BLaER1 treated with 17β-estradiol and CSF1 and Interleukin-3, amounts not matched to agents 10 nM and 100 nM (cell line): ENCODE results near the gene PIR.

Source experiments
- H3K27ac ChIP-seq, 11 experiments: shearing (Covaris generic); formaldehyde crosslinking; 2 replicates each; pipeline ENCODE4 v1.8.1; 2022
- H3K27me3 ChIP-seq, 11 experiments: shearing (Covaris generic); formaldehyde crosslinking; 2 replicates each; pipeline ENCODE4 v1.8.1; 2022
- H3K36me3 ChIP-seq, 11 experiments: shearing (Covaris generic); formaldehyde crosslinking; 2 replicates each; pipeline ENCODE4 v1.8.1; 2022
- H3K4me1 ChIP-seq, 10 experiments: shearing (Covaris generic); formaldehyde crosslinking; 2 replicates each; pipeline ENCODE4 v1.8.1; 2022
- H3K4me2 ChIP-seq, 11 experiments: shearing (Covaris generic); formaldehyde crosslinking; 2 replicates each; pipeline ENCODE4 v1.8.1; 2022
- H3K4me3 ChIP-seq, 10 experiments: shearing (Covaris generic); formaldehyde crosslinking; 2 replicates each; pipeline ENCODE4 v1.8.1; 2022
- H3K9ac ChIP-seq, 11 experiments: shearing (Covaris generic); formaldehyde crosslinking; 2 replicates each; pipeline ENCODE4 v1.8.1; 2022
- H3K9me3 ChIP-seq, 11 experiments: shearing (Covaris generic); formaldehyde crosslinking; replicated peaks in 1 of 11; 2 replicates each; pipeline ENCODE4 v1.8.1; 2022
- H4K20me1 ChIP-seq, 11 experiments: shearing (Covaris generic); formaldehyde crosslinking; 2 replicates each; pipeline ENCODE4 v1.8.1; 2022
- Cebpa-rat ChIP-seq, 11 experiments: shearing (Covaris generic); IDR thresholded peaks; 2 replicates each; pipeline ENCODE4 v1.8.1; 2022

The PIR gene

DNA sequence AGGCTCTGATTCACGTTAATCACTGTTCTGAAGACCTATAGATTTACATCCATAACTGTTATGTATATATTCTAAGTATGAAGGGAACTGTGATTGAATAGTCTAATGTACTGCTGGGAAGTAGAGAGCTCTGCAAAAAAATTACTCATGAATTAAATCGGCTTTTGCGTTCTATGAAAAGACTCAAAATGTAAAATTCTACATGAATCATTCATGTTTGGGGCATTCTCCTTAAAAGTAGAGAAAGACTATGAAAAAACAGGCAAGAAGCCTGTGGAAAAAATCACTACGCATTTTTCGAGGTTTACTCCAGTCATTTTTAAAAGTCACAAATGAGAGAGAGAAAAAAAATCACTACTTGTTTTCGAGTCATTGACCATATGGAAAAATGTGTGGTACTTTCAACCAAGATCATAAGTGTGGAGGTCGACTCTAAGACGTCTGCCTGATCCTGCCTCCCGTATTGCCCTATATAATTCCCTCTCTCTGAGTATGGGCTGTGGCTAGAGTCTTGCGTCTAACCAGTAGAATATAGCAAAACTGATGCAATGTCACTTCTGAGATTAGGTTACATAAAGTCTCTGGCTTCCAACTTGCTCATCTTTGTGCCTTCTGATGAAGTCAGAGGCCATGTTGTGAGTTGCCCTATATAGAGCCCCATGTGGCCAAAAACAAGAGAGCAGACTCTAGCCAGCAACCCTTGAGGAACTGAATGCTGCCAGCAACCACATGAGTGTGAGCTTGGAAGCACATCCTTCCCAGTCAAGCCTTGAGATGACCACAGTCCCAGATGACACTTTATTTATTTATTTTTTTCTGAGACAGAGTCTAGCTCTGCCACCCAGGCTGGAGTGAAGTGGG is 76.8 kb downstream of the PIR start:
- Histone ChIP-seq H3K27ac (no peak overlapping the region), H3K4me1 (no peaks in the 10 kb centered on the region), H3K4me3 (no peak overlapping the region), H3K36me3 (no peaks in the 10 kb centered on the region), H3K4me2 (no peak overlapping the region), H4K20me1 (no peaks in the 10 kb centered on the region), H3K9ac (no peak overlapping the region), H3K9me3 (peaks cover 6 to 30% (median 13%) of the 10 kb centered on the region in 11 experiments; a peak in 16 of 22 replicates), H3K27me3 (peaks cover 95 to 100% (median 98%) of the 10 kb centered on the region in 11 experiments)
- no peak for TF ChIP-seq Cebpa-rat (IDR thresholded peaks at IDR 0.05)

DNA sequence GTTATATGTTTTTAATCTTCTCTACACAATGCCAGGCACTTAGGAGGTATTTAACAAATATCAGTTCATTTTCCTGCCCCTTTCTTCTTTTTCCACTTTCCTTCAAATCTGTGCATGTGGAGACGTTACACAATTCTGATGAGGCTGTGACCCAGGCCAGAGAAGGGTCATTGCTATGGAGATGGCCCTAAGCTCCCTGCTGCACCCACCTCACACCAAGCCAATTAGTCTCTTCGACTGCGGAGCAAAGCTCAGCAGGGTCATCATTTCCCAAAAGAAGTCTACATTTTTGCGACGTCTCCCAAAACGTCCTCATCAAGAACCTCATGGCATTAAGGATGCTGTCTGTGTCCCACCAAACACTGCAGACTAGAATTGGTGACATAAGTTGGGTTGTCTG is 80.0 kb downstream of the PIR start:
- Histone ChIP-seq H3K4me3 (no peak overlapping the region), H3K27ac (no peak overlapping the region), H4K20me1 (no peaks in the 10 kb centered on the region; a peak in 1 of 22 replicates), H3K36me3 (no peaks in the 10 kb centered on the region), H3K4me2 (no peak overlapping the region), H3K4me1 (no peaks in the 10 kb centered on the region), H3K9ac (no peak overlapping the region), H3K9me3 (peaks cover 6 to 19% (median 13%) of the 10 kb centered on the region in 11 experiments; a peak in 16 of 22 replicates), H3K27me3 (peaks cover 95 to 100% (median 98%) of the 10 kb centered on the region in 11 experiments)
- TF ChIP-seq Cebpa-rat (IDR thresholded peaks at IDR 0.05): no peak

DNA sequence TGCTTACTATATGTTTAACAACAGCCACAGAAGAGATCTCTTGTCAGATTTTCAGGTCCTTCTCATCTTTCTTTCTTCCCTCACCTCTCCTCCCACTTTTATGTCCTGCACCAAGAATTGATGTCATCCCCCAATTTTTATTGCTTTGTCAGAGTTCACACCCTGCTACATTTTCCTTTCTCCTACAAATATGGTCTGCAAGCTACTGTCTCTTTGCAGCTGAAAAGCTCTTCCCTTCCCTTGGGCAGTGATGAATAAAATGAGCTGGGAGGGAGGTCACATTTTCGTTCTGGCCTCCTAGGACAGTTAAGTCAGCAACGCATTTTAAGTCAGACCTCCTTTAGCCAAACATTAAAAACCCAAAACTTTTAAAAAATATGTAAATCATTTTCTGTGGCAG is 82.2 kb downstream of the PIR start:
- TF ChIP-seq Cebpa-rat (IDR thresholded peaks at IDR 0.05): no peak

DNA sequence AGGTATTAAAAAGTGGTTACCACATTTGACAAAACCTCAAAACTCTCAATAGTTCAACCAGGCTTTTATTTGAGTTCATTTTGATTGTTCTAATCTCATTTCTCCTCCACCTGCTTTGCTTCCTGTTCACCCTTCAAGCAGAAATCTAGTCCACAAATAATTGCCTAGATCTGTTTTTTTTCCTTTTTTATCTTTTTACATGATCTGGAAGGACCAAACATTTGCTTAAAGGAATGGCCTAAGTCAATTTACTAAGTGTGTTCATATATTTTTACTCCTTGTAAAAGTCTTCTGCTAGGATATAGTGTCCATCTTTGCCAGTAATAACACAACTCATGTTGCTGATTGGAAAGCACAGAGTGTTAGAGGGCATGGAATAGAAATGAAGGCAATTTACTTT is 82.7 kb downstream of the PIR start:
- H3K36me3 ChIP-seq: no peaks in the 10 kb centered on the region
- no peak overlapping the region for H3K4me2 ChIP-seq
- H3K9ac ChIP-seq: no peak overlapping the region
- peaks cover 97 to 100% (median 98%) of the 10 kb centered on the region in 11 experiments for H3K27me3 ChIP-seq
- TF ChIP-seq Cebpa-rat (IDR thresholded peaks at IDR 0.05): no peak
- H3K27ac ChIP-seq: no peak overlapping the region
- no peaks in the 10 kb centered on the region for H3K4me1 ChIP-seq
- no peaks in the 10 kb centered on the region; a peak in 2 of 22 replicates for H4K20me1 ChIP-seq
- H3K9me3 ChIP-seq: no peaks in the 10 kb centered on the region
- H3K4me3 ChIP-seq: no peak overlapping the region

More for the DNA sequence above, 82.2 kb downstream of the PIR start:
- H4K20me1 ChIP-seq: no peaks in the 10 kb centered on the region; a peak in 2 of 22 replicates
- H3K27ac ChIP-seq: no peak overlapping the region
- no peaks in the 10 kb centered on the region for H3K36me3 ChIP-seq
- no peak overlapping the region for H3K4me2 ChIP-seq
- H3K27me3 ChIP-seq: peaks cover 95 to 100% (median 98%) of the 10 kb centered on the region in 11 experiments
- no peaks in the 10 kb centered on the region for H3K9me3 ChIP-seq
- no peak overlapping the region for H3K4me3 ChIP-seq
- H3K9ac ChIP-seq: no peak overlapping the region
- no peaks in the 10 kb centered on the region for H3K4me1 ChIP-seq

DNA sequence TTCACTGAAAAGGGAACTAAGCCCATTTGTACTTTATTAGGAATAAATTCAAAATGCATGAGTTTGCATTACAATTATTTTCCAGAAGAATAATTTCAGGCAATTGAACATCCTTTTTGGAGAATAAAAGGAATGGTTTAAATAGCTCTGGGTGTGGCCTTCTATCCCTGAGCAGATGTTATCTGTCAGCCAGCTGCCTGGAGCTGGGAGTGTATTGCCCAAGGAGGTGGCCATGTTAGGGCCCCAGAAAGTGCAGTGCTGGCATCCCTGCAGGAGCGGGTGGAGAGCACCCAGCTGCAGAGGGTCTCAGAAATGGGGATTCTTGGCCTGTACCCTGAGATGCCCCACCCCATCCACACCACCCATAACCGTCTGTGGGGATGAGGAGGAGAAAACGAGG is 87.3 kb downstream of the PIR start:
- Histone ChIP-seq H3K4me1 (peaks cover 0 to 11% (median 5%) of the 10 kb centered on the region in 10 experiments; a peak in 7 of 20 replicates), H3K4me3 (no peak overlapping the region), H3K36me3 (no peaks in the 10 kb centered on the region), H3K27me3 (peaks cover 96 to 100% (median 98%) of the 10 kb centered on the region in 11 experiments), H4K20me1 (peaks cover 0 to 4% (median 0%) of the 10 kb centered on the region in 11 experiments; a peak in 3 of 22 replicates), H3K4me2 (no peak overlapping the region), H3K27ac (no peak overlapping the region), H3K9ac (no peak overlapping the region), H3K9me3 (no peaks in the 10 kb centered on the region)
- TF ChIP-seq Cebpa-rat (IDR thresholded peaks at IDR 0.05): no peak

DNA sequence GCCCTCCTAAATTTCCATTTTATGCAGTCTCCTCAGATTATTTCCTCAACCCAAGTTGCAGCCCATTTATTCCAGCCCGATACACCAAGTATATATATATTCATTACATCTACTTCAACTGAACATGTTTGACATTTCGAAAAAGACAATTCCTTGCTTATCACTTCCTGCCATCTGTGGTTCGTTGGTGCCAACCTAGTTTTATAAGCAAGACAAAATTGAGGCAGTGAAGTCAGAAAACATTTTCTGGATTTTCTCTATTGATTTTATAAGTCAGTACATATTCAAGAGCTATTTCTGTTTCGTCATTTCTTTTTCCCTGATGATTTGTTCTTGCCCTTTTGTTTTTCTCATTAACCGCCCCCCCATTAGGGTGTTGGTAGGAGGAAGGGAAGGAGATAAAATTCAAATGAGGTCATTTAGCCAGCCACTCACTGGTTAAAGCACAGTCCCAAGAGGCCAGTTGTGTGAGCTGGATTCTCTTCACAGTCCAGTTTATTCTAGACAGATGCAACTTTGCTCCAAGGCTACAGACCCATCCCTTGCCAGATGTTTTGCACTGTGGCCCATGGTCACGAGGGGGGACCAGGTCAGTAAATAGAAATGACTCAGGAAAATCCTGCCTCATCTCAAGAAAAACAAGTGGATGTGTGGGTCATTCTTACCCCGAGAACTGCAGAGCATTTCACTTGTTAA is 88.6 kb downstream of the PIR start:
- Histone ChIP-seq H3K27ac (no peak overlapping the region), H3K36me3 (no peaks in the 10 kb centered on the region), H3K4me2 (peak overlapping the region in 5 of 11 experiments; percentile 4 to 21 (median 13); a peak in 2 of 22 replicates), H3K9me3 (no peaks in the 10 kb centered on the region), H4K20me1 (peaks cover 0 to 4% (median 0%) of the 10 kb centered on the region in 11 experiments; a peak in 3 of 22 replicates), H3K27me3 (peaks cover 96 to 100% (median 98%) of the 10 kb centered on the region in 11 experiments), H3K4me1 (peaks cover 0 to 11% (median 5%) of the 10 kb centered on the region in 10 experiments; a peak in 7 of 20 replicates), H3K9ac (no peak overlapping the region), H3K4me3 (no peak overlapping the region)
- no peak for TF ChIP-seq Cebpa-rat (IDR thresholded peaks at IDR 0.05)

DNA sequence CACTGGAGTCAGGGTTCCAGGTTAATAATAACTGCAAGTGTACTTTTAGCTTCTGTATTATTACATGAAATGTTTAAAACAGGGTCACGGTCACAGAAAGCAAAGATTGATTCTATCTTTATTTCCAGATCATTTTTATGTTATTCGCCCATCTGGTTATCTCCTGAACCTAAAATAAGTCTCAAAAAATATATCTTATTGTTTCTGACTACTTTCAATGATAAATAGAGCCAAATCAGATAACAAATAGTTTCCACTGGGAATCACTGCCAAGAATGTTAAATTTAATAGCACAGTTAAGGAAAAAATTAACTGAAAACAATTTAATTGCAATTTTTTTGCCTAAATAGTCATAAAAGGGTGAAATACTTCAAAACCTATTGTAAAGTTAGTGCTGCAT is 91.8 kb downstream of the PIR start:
- H3K9me3 ChIP-seq: no peaks in the 10 kb centered on the region
- H3K27me3 ChIP-seq: peaks cover 91 to 100% (median 99%) of the 10 kb centered on the region in 11 experiments
- no peak overlapping the region for H3K4me3 ChIP-seq
- H3K4me2 ChIP-seq: no peak overlapping the region
- no peak overlapping the region for H3K9ac ChIP-seq
- H3K36me3 ChIP-seq: no peaks in the 10 kb centered on the region
- no peak overlapping the region for H3K27ac ChIP-seq
- peaks cover 0 to 4% (median 0%) of the 10 kb centered on the region in 11 experiments; a peak in 3 of 22 replicates for H4K20me1 ChIP-seq
- peaks cover 0 to 11% (median 5%) of the 10 kb centered on the region in 10 experiments; a peak in 7 of 20 replicates for H3K4me1 ChIP-seq
- TF ChIP-seq Cebpa-rat (IDR thresholded peaks at IDR 0.05): no peak

DNA sequence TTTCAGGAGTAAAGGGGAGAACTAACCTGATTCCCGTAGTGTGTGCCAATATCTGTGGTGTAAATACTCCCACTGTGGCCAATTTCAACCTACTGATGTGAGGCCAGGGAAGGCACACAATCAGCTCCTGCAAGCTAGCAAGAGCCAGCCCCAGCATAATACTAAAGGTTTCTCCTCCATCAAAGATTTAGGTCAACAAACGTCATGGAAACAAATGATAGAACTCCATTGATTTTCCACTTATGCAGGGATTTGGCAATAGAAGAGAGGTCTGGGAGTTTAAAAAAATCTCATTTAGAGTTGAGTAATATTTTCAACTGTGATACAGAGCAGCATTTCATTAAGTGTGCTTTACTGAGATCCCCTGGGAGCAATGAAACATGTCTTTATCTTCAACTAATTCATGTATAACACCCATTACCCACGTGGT is 93.2 kb downstream of the PIR start:
- Histone ChIP-seq H3K27me3 (peaks cover 91 to 100% (median 99%) of the 10 kb centered on the region in 11 experiments), H3K4me3 (no peak overlapping the region), H3K9ac (no peak overlapping the region), H3K4me2 (no peak overlapping the region), H3K27ac (no peak overlapping the region), H3K36me3 (no peaks in the 10 kb centered on the region), H3K4me1 (peaks cover 0 to 11% (median 5%) of the 10 kb centered on the region in 10 experiments; a peak in 7 of 20 replicates), H3K9me3 (no peaks in the 10 kb centered on the region), H4K20me1 (peaks cover 0 to 4% (median 0%) of the 10 kb centered on the region in 11 experiments; a peak in 1 of 22 replicates)
- no peak for TF ChIP-seq Cebpa-rat (IDR thresholded peaks at IDR 0.05)

DNA sequence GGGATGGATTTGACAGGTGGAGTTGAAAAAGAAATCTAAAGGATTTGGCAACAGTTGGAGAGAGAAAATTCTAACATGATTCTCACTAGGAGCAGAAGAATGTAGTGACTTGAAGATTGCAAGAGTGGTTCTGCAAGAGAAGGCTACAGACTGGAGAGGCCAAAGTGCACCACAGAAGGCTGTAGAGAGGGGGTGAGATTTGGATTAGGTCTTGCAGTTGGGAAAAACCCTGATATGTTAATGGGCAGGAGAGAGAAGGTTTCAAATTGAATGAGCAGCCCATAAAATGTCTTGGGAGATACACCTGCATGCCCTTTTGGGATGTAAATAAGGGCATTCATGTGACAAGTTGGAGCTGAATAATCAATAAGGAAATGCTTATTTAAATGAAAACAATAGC is 94.3 kb downstream of the PIR start:
- Histone ChIP-seq H3K27ac (no peak overlapping the region), H3K9me3 (no peaks in the 10 kb centered on the region), H3K4me2 (no peak overlapping the region), H4K20me1 (peaks cover 0 to 6% (median 0%) of the 10 kb centered on the region in 11 experiments; a peak in 1 of 22 replicates), H3K4me1 (no peaks in the 10 kb centered on the region), H3K4me3 (no peak overlapping the region), H3K36me3 (no peaks in the 10 kb centered on the region), H3K27me3 (peaks cover 91 to 100% (median 99%) of the 10 kb centered on the region in 11 experiments), H3K9ac (no peak overlapping the region)
- TF ChIP-seq Cebpa-rat (IDR thresholded peaks at IDR 0.05): no peak
